Measurements from ENCODE around the gene EXOSC7. TPM values are rescaled to one million over a fixed set of nuclear protein-coding genes. Genes with fewer than 3 reads are reported as not detected.

The EXOSC7 gene
- total RNA-seq, 4 donors from 2014 or later = 57.4 to 80.3 (median 60.9) TPM

GRCh38 chr3:44963571-44964325 is 12.3 kb upstream of the EXOSC7 start:
- no peak for TF ChIP-seq POLR2A (IDR thresholded peaks at IDR 0.05)
- no peak for TF ChIP-seq CTCF (IDR thresholded peaks at IDR 0.05 in 4 of 5, conservative IDR thresholded peaks at IDR 0.05 in 1 of 5)
- H3K4me3 ChIP-seq = no peak overlapping the region
- H3K36me3 ChIP-seq = peaks cover 0 to 4% of the 10 kb centered on the region in 2 donors
- DNase-seq (no peak), ATAC-seq (no peak)
- no peaks in the 10 kb centered on the region for H3K9me3 ChIP-seq
- in situ Hi-C loops (cut with MboI; ENCODE audit: low sequenced_read_pairs in 4 of 4) (no loop called here), intact Hi-C loops (cut with DNase I; ENCODE audit: low total_unique reads) (no loop called here)
- peaks cover 5 to 14% of the 10 kb centered on the region in 2 donors for H3K4me1 ChIP-seq
- H3K27me3 ChIP-seq = no peaks in the 10 kb centered on the region
- no peak overlapping the region for H3K27ac ChIP-seq

- H3K4me1 ChIP-seq = peaks cover 5 to 18% of the 10 kb centered on the region in 2 donors
- H3K36me3 ChIP-seq = no peaks in the 10 kb centered on the region
- H3K27ac ChIP-seq = no peak overlapping the region
- in situ Hi-C loops (cut with MboI; ENCODE audit: low sequenced_read_pairs in 4 of 4) (no loop called here), intact Hi-C loops (cut with DNase I; ENCODE audit: low total_unique reads) (no loop called here)
- no peak for TF ChIP-seq CTCF (IDR thresholded peaks at IDR 0.05 in 4 of 5, conservative IDR thresholded peaks at IDR 0.05 in 1 of 5)
- TF ChIP-seq POLR2A (IDR thresholded peaks at IDR 0.05) = no peak
- ATAC-seq = no peak
- no peaks in the 10 kb centered on the region for H3K9me3 ChIP-seq
- H3K27me3 ChIP-seq = no peaks in the 10 kb centered on the region
- DNase-seq = no peak
- no peak overlapping the region for H3K4me3 ChIP-seq
These were observed 10.9 kb upstream of the EXOSC7 start for GRCh38 chr3:44965165-44965564.

- TF ChIP-seq CTCF (IDR thresholded peaks at IDR 0.05 in 4 of 5, conservative IDR thresholded peaks at IDR 0.05 in 1 of 5) (no peak), POLR2A (IDR thresholded peaks at IDR 0.05) (no peak)
- Histone ChIP-seq H3K36me3 (no peaks in the 10 kb centered on the region), H3K27me3 (no peaks in the 10 kb centered on the region), H3K4me3 (no peak overlapping the region), H3K27ac (no peak overlapping the region), H3K4me1 (peaks cover 5 to 14% of the 10 kb centered on the region in 2 donors), H3K9me3 (no peaks in the 10 kb centered on the region)
- ATAC-seq (no peak), DNase-seq (no peak)
- in situ Hi-C loops (cut with MboI; ENCODE audit: low sequenced_read_pairs in 4 of 4) (no loop called here), intact Hi-C loops (cut with DNase I; ENCODE audit: low total_unique reads) (no loop called here)
These were observed 9.2 kb upstream of the EXOSC7 start for GRCh38 chr3:44966795-44967278.

GRCh38 chr3:44968447-44968858 is 7.6 kb upstream of the EXOSC7 start:
- no peaks in the 10 kb centered on the region for H3K27me3 ChIP-seq
- ATAC-seq (no peak), DNase-seq (no peak)
- H3K9me3 ChIP-seq = no peaks in the 10 kb centered on the region
- peaks cover 5 to 9% of the 10 kb centered on the region in 2 donors for H3K4me1 ChIP-seq
- H3K36me3 ChIP-seq = no peaks in the 10 kb centered on the region
- intact Hi-C loops (cut with DNase I; ENCODE audit: low total_unique reads) (no loop called here), in situ Hi-C loops (cut with MboI; ENCODE audit: low sequenced_read_pairs in 4 of 4) (no loop called here)
- no peak for TF ChIP-seq CTCF (IDR thresholded peaks at IDR 0.05 in 4 of 5, conservative IDR thresholded peaks at IDR 0.05 in 1 of 5)
- no peak for TF ChIP-seq POLR2A (IDR thresholded peaks at IDR 0.05)
- no peak overlapping the region for H3K4me3 ChIP-seq
- H3K27ac ChIP-seq = no peak overlapping the region
